Peyer's patch (tissue), 4 donors: ENCODE measurements around the gene NPPB.

Experiments used
- POLR2A ChIP-seq, 2 donors: fragments of 450-650 bp; IDR thresholded peaks; one replicate each; pipeline ENCODE4 v1.5.1; 2017; ENCODE audit warnings: antibody characterized with exemption in 2 of 2, mild to moderate bottlenecking in 2 of 2, moderate library complexity in 2 of 2
- TF ChIP-seq, protein P1 (sequence below), 6 experiments: fragments of 450-650 bp in 4 of 6; fragments of 200-600 bp in 2 of 6; sonication (generic) in 1 of 6; IDR thresholded peaks; one replicate each; pipeline ENCODE4 v1.5.1; 2017 to 2019; ENCODE audit warnings: antibody characterized with exemption in 6 of 6, mild to moderate bottlenecking in 3 of 6, moderate library complexity in 1 of 6

DNA sequence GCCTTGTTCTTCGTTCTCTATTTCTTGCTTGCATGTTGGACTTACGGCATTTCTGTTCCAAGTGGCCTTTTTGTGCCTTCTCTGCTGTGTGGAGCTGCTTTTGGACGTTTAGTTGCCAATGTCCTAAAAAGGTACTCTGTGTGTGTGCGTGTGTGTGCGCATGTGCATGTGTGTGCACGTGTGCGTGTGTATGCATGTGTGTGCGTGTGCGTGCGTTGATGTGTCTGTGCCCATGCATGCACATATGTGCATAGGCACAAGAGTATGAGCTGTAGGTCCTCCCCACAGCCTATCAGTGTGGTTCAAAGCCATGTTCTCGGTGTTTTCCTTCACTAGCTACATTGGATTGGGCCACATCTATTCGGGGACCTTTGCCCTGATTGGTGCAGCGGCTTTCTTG is 24.8 kb downstream of the NPPB start:
- TF ChIP-seq, protein P1, sequence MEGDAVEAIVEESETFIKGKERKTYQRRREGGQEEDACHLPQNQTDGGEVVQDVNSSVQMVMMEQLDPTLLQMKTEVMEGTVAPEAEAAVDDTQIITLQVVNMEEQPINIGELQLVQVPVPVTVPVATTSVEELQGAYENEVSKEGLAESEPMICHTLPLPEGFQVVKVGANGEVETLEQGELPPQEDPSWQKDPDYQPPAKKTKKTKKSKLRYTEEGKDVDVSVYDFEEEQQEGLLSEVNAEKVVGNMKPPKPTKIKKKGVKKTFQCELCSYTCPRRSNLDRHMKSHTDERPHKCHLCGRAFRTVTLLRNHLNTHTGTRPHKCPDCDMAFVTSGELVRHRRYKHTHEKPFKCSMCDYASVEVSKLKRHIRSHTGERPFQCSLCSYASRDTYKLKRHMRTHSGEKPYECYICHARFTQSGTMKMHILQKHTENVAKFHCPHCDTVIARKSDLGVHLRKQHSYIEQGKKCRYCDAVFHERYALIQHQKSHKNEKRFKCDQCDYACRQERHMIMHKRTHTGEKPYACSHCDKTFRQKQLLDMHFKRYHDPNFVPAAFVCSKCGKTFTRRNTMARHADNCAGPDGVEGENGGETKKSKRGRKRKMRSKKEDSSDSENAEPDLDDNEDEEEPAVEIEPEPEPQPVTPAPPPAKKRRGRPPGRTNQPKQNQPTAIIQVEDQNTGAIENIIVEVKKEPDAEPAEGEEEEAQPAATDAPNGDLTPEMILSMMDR (IDR thresholded peaks at IDR 0.05) = no peak
- TF ChIP-seq POLR2A (IDR thresholded peaks at IDR 0.05) = no peak
